ENCODE data around the gene GOSR1.
"Not testable (repeated sequence)": the region's sequence is repeated elsewhere in the genome, so short reads cannot be mapped to it uniquely, and the experiment has no call there.

GOSR1 gene

DNA sequence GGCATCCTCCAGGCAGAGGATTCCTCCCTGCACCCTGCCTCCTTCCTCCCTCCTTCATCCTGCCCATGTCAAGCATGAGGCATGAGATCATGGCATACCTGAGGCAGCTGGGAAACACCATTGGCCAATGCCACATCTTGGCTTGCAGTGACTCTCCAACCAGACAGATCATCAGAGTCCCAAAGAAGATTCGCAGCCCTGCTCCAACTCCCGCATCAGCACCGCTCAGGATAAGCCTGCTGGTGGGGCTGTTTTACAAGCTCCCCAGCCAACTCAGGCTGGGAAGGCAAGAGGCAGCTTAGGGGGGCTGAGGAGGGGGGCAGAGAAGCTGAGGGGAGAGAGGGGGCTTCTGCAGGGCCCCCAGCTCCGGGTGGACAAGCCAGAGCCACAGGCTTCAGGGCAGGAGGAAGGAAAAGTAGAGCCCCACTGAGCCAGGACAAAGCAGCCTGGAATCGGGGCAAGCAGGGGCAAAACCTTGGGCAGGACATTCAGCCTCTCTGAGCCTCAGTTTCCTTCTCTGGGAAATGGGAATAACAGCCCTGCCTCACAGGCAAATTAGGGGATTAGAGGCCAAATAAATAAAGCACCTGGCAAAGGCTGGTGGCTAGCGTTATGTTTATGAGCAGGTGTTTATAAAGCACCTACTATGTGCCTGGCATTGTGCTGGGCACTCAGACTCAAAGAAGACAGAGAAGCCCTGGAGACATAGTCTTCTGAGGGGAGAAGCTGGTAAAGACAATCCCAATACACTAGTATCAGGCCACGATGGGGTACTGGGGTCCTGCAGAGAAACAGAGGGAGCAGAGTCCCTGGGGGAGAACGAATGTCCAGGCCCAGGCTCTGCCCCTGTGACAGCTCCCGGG lies 88.1 kb downstream of the GOSR1 start:
- no peak overlapping the region for H3K4me3 ChIP-seq (ENCODE audit: low read depth, low read length)
- TF ChIP-seq, protein P1, sequence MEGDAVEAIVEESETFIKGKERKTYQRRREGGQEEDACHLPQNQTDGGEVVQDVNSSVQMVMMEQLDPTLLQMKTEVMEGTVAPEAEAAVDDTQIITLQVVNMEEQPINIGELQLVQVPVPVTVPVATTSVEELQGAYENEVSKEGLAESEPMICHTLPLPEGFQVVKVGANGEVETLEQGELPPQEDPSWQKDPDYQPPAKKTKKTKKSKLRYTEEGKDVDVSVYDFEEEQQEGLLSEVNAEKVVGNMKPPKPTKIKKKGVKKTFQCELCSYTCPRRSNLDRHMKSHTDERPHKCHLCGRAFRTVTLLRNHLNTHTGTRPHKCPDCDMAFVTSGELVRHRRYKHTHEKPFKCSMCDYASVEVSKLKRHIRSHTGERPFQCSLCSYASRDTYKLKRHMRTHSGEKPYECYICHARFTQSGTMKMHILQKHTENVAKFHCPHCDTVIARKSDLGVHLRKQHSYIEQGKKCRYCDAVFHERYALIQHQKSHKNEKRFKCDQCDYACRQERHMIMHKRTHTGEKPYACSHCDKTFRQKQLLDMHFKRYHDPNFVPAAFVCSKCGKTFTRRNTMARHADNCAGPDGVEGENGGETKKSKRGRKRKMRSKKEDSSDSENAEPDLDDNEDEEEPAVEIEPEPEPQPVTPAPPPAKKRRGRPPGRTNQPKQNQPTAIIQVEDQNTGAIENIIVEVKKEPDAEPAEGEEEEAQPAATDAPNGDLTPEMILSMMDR (IDR thresholded peaks at IDR 0.05; ENCODE audit: low read depth, low read length), result no peak
- in situ Hi-C loops (cut with HindIII; ENCODE audit: low sequenced_read_pairs), result no loop called here
- no peak for DNase-seq (ENCODE audit: low read depth, low spot score)

DNA sequence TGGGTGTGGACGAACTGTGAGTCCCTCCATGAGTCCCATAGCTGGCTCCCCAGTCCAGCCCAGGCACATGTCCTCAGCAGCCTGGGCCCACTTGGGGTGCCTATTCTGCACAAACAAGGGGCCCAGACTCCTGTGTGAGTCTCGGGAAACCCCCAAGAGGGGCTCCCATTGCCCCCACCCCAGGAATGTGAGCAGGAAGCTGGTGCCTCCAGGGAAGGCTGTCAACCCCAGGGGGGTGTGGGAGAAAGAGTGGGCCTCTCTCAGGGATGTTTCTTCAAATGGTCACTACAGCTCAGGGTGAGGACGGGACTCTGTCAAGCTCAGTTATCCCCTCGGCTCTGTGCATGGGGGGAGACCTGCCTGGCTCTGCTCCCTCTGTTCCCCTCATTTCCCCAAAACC lies 88.9 kb downstream of the GOSR1 start:
- in situ Hi-C loops (cut with HindIII; ENCODE audit: low sequenced_read_pairs); DNase-seq (ENCODE audit: low read depth, low spot score); H3K4me3 ChIP-seq (ENCODE audit: low read depth, low read length): not testable (repeated sequence)

DNA sequence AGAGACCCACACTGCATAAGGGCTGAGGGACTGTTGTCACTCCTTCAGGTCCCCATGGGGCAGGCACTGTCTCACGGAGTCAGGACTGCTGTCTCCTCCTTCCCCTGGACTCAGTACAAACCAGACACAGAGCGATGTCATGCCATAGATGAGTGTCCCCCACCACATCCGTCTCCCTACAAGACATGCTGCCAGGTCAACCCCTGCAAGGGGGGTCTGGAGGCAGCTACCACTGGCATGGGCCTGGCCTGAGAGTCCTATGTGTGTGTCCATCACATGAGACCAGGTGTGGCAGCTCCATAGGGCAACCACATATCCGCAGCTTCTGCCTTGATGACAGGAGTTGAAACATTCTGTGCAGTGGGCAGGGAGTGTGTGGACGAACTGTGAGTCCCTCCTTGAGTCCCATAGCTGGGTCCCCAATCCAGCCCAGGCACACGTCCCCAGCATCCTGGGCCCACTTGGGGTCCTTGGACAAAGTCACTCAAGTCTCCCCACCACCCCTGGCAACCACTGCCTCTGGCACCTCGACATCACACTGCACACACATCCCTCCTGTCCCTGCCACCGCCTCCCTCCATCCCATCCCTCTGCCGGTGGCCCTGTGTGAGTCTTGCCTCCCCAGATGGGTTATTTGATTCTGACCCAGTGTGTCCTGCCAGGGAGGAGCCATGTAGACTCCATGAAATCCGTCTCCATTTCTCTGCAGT lies 89.5 kb downstream of the GOSR1 start:
- in situ Hi-C loops (cut with HindIII; ENCODE audit: low sequenced_read_pairs); DNase-seq (ENCODE audit: low read depth, low spot score); H3K4me3 ChIP-seq (ENCODE audit: low read depth, low read length): not testable (repeated sequence)

DNA sequence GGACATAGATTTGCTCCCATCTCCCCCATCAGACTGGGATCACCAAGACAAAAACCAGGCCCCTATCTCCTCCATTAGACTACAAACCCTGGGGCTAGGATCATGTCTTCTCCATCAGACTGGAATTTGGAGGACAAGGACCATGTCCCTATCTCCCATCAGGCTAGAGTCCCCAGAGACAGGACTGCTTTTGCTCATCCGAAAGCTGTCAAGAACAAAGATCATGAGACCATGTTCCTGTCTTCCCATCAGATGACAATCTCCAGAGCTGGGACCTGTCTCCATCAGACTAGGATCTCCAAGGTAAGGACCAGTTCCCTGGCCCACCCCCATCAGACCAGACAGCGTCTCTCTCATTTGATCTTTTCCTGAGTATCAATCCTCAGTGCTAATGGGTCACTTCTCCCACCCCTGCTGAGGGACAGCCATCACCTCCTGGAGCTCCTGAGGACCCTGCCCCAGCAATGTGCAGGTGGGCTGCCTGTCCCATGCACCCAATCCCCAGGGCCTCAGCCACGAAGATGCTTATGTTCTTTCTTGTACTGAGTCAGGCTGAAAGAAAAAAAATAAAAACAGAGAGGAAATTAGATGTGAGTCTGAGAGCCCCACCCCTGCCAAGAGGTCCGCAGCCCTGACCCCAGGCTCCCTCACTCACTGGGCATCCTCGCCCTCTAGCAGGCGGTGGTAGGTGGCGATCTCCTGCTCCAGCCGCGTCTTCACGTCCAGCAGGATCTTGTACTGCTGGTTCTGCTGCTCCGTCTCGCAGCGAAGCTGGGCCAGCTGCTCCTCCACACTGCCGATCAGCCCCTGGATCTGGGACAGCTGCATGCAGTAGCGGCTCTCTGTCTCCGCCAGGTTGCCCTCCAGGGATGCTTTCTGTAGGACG lies 90.3 kb downstream of the GOSR1 start:
- in situ Hi-C loops (cut with HindIII; ENCODE audit: low sequenced_read_pairs), result no loop called here
- TF ChIP-seq, protein P1 (IDR thresholded peaks at IDR 0.05; ENCODE audit: low read depth, low read length), result no peak
- H3K4me3 ChIP-seq (ENCODE audit: low read depth, low read length), result no peak overlapping the region
- DNase-seq (ENCODE audit: low read depth, low spot score), result no peak

DNA sequence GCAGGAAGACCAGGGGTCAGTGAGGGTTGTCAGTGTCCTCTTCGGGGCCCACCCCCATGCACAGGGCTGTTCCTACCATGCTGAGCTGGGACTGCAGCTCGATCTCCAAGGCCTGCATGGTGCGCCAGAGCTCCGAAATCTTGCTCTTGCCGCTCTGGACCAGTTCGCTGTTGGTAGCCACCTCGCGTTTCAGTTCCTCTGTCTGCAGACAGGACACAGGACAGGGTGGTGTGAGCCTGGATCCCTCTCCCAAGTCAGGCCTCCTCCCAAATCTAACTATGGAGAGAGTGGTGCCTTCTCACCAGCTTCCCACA lies 90.9 kb downstream of the GOSR1 start:
- TF ChIP-seq, protein P1 (IDR thresholded peaks at IDR 0.05; ENCODE audit: low read depth, low read length), result no peak
- DNase-seq (ENCODE audit: low read depth, low spot score), result no peak
- in situ Hi-C loops (cut with HindIII; ENCODE audit: low sequenced_read_pairs), result no loop called here
- no peak overlapping the region for H3K4me3 ChIP-seq (ENCODE audit: low read depth, low read length)

DNA sequence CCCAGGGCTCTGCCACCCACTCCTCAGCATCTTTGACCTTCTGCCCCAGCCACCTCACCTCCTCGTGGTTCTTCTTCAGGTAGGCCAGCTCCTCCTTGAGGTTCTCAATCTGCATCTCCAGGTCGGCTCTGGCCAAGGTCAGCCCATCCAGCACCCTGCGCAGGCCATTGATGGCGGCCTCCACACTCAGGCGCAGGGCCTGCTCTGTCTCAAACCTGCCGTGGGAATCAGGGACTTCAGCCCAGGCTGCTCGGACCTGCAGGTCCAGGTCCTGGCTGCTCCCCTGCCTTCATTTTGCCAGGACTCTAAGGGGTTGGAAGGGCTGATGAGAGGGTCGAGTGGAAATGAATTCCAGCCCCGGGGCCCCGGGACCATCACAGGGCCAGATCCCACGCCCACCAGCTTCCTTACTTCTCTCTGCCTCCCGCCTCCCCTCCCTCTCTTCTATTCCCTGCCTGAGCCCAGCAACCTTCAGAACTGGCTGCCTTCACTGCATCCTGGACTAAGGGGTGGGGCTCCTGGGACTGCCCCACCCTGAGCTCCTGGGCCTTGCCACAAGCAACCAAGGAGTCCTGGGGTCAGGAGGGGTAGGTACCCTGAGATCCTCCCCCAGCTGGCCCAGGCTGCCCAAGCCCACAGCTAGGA lies 92.4 kb downstream of the GOSR1 start:
- H3K4me3 ChIP-seq (ENCODE audit: low read depth, low read length); in situ Hi-C loops (cut with HindIII; ENCODE audit: low sequenced_read_pairs); DNase-seq (ENCODE audit: low read depth, low spot score): not testable (repeated sequence)

DNA sequence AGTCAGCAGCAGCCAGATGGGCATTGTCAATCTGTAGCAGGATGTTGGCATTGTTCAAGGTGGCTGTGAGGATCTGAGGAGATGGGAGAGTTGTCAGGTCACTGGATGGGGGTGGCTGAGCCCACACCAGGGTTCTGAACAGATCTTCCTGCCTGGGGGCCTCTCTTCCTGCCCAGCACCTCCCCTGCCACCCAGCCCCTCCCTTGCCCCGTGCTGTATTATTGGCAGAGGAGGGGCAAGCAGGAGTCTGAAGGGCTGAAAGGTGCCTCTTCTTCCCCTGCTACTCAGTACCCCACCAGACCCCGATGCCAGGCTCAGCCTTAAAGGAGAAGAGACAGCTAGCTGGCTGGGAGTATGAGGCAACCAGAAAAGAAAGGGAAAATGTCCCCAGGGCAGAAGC lies 93.0 kb downstream of the GOSR1 start:
- in situ Hi-C loops (cut with HindIII; ENCODE audit: low sequenced_read_pairs), result no loop called here
- H3K4me3 ChIP-seq (ENCODE audit: low read depth, low read length), result no peak overlapping the region
- no peak for DNase-seq (ENCODE audit: low read depth, low spot score)
- TF ChIP-seq, protein P1 (IDR thresholded peaks at IDR 0.05; ENCODE audit: low read depth, low read length), result no peak
